Measurements from ENCODE around the gene KRTAP10-12.

KRTAP10-12 gene

DNA sequence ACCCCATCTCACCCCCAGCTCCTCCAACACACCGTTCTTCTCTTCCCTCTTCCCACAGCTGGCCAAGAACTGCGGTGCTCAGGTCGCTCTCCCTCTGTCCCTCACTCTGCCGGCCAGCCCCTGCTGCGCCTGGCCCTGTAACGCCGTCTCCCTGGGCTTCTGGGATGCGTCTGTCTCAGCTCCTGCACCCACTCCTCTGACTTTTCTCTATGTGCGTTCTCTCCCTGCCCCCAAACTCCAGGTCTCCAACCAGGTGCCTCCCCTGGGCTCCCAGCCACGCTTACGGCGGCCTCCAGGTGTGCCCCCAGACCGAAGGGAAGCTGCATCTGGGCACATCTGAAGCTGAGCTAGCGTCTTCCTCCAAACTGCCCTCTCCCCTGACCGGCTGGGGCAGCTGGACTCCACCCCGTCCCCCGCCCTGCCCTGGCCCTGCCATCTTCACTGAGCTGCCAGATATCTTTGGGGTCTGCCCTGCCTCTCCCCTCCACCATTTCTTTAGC lies 2.6 kb downstream of the KRTAP10-12 start:
- DNase-seq = no peak

DNA sequence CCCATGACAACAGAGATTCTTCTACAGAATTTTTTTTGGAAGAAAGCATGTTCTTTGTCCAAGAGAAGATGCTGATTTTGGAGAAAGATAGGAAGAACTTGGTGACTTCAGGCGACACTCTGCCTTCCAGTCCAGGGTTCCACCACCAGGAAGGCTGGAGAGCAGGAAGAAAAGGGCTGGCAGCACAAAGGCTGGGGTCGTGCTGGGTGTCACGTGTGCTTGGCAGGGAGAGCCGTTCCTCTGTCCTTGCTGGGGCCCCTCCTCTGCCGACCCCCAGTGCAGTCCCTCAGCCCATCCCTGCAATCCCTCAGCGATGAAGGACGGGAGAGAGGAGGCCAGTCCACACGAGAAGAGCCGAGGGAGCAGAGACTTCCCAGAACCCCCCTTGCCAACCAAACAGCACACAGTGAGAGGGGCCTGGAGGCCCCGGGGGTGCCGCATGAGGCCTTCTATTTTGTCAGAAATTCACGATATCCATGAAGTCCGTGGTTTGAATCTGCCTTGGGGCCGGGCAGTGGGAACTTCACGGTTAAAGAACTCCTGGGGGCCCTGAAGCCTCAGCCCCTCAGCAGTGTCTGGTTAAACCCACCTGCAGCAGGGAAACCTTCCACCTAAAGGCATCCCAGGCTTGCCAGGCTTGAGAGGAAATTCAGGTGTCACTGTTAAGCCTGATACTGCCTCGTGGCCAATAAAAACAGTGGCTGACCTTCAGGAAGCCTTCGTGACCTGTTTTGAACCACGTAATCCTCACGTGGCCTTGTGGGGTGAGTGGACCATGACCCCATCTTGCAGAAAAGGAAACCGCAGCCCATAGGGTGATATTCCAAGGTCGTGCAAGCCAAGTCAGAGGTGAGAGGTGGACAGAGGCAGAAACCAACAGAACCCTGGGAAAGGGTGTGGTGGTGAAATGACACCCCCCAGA lies 3.4 kb downstream of the KRTAP10-12 start:
- no peak for DNase-seq

DNA sequence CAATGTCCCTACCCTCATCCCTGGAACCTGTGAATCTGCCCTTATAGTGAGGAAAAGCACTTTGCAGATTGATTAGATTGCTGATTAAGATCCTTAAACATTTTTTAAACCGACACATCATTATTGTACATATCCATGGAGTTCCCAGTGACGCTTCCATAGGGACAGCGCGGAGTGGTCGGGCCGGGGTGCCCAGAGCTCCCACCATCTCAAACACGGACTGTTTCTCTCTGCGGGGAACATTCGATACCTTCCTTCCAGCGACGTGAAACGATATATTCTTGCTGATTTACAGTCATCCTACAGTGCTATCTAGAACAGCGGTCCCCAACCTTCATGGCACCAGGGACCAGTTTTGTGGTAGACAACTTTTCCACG lies 4.0 kb downstream of the KRTAP10-12 start:
- no peak for DNase-seq

DNA sequence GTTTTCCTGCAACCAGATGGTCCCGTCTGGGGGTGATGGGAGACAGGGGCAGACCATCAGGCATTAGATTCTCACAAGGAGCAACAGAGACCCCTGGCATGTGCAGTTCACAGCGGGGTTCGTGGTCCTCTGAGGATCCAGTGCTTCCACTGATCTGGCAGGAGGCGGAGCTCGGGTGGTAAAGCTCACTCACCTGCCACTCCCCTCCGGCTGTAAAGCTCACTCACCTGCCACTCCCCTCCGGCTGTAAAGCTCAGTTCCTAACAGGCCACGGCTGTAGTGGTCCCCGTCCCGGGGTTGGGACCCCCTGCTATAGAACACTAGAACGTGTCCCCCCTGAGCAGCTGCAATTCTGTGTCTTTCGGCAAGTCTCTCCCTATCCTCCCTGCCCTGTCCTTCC lies 4.6 kb downstream of the KRTAP10-12 start:
- no peak for DNase-seq

DNA sequence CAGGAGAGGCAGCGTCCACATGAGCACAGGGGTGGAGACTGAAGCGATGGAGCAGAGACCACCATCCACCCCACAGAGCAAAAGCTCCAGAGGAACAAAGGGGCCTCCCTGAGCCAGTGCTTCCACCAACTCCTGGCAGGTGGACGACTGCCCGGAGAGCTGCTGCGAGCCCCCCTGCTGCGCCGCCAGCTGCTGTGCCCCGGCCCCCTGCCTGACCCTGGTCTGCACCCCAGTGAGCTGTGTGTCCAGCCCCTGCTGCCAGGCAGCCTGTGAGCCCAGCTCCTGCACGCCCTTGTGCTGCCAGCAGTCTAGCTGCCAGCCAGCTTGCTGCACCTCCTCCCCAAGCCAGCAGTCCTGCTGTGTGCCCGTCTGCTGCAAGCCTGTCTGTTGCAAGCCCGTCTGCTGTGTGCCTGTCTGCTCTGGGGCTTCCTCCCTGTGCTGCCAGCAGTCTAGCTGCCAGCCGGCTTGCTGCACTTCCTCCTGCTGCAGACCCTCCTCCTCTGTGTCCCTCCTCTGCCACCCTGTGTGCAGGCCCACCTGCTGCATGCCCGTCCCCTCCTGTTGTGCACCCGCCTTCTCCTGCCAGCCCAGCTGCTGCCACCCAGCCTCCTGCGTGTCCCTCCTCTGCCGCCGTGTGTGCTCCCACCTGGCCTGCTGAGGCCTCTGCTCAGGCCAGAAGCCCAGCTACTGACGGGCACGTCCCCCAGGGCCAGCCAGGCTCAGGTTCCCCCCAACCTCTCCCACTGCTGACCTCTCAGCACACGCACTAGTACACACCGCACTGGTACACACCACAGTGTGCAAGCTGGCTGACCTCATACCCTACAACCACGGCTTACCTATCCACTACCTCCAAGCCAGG lies 5.4 kb downstream of the KRTAP10-12 start:
- no peak for DNase-seq

DNA sequence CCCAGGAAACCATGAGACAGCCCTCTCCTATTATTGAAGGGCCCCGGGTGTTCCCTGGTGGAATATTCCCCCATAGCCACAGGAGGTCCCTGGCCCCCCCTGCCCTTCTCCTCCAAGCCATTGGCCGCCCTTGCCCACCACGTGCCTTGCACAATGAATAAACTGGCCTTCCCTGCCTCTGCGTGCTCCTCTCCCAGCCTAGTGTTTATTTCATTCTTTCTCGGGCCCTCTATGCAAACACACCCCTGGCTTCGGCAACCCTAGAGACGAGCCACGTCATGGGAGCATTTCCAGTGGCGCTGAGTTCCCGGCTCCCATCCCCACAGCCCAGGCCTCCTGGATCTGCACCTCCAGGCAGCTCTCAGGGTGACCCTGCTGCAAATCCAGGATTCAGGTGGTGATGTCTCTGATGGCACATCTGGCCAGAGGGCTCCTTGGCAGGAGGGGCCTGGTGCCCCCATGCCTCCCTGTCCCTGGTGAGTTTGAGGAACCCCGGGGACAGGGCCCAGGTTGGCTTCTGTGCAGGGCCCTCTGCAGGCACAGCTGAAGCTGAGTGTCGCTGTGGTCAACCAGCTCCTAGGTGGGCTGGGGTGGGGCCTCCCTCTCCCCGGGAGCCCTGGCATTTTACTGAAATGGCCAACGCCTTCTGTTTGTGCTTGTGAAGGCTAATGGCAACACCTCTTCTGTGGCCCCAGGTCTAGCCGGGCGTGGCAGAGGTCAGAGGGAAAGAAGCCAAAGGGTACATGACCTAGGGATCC lies 6.2 kb downstream of the KRTAP10-12 start:
- DNase-seq = peak; percentile 64

GRCh38 chr21:44703731-44704635 lies 7.0 kb downstream of the KRTAP10-12 start:
- DNase-seq = no peak

GRCh38 chr21:44704636-44705001 lies 7.6 kb downstream of the KRTAP10-12 start:
- DNase-seq = no peak

GRCh38 chr21:44706026-44706705 lies 9.2 kb downstream of the KRTAP10-12 start:
- DNase-seq = no peak

DNA sequence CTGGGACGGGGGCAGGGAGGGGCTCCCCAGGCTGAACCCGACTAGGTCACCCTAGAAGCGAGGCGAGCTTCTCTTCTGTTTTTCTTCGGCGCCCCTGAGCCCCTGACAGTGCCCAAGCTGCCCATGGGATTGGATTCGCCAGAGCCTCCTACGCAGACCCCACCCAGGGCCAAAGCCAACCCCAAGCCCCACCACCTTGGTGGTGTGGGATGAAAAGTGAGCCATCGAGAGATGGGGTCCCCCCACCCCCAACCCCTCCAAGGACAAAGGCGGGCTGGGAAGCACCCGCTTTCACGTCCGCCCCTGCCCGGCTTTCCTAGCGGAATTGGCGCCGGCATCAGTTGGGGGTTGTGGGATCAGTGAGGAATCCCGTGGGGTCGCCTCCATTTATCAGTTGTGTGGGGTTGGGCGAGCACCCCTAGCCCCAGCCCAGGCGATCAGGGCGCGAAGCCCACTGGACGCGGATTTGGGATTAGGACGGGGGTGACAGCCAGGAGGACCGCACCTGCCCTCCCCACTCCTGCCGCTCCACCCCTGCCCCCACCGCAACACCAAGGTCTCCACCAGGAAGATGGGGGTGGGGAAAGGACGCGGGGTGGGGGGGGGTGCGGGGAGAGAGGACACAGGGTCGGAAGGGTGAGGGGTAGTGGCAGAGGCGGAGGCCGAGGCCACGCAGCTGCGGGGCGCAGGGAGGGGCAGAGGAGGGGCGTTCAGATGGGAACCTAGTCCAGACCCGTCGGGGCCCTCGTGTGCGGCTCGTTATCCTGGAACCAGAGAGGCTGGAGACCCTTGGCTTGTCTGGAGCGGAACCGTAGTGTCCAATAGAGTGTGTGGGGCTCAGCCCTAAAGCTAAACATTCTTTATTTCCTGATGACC lies 10.0 kb downstream of the KRTAP10-12 start:
- DNase-seq = no peak

- no peak for DNase-seq
These were observed 11.4 kb downstream of the KRTAP10-12 start for GRCh38 chr21:44708213-44708865.

DNA sequence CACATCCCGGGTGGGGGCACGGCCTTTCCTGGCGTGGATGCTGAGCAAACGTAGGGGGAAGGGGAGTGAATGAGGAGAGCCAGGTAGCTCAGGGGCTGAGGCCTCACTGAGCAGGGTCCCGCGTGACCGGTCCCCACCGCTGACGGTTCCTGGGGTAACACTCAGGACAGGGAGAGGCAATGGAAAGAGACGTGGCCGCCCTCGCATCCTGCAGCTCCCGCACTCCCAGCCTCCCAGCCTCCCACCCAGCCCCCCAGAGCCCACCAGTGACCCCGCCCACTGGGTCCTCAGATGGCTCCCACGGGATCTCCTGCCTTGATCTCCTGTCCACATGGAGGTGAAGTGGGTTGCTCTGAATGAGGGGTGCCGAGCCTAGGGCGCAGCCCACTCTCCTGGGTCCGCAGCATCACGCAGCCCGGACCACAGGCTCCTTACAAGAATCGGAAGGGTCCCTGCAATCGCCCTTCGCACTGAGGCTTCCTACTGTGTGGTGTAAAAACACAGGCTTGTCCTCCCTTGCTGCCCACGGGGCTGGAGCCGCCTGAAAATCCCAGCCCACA lies 12.0 kb downstream of the KRTAP10-12 start:
- DNase-seq = no peak

- peak; percentile 31 for DNase-seq
These were observed 12.7 kb downstream of the KRTAP10-12 start for GRCh38 chr21:44709426-44710293.

GRCh38 chr21:44710294-44710665 lies 13.3 kb downstream of the KRTAP10-12 start:
- no peak for DNase-seq

DNA sequence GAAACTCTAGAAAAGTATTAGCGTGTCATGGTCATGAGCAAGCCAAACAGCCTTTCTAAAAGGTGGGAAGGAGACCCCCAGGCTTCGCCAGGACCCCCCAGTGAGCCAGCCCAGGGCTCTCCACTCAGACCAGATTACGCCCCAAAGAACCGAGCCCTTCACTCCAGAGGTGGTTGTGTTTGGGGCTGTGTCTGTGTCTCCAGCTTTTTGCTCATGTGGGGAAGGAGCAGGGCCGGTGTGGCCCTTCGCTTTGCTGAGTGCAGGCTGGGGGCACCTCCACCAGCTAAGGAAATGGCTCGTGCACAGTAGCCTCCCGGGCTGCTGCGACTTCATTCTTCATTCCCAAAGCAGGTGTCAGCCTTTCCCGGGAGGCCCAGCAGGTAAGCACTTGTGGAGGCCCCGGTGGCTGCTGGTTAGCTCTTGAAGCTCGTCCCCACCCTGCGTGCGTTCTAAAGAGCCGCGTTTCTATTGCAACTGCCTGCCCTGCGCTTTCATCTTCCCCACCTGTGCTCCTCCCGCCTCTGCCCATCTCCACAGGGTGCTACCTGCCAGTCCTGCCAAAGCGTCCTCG lies 13.9 kb downstream of the KRTAP10-12 start:
- DNase-seq = peak; percentile 95

- peak; percentile 92 for DNase-seq
These were observed 14.6 kb downstream of the KRTAP10-12 start, which contains the start of gene TSPEAR for GRCh38 chr21:44711327-44712202. Gene TSPEAR, minus strand, starts transcription at chr21:44711572. Its CDS starts 58 bp downstream, at chr21:44711514.

Measured in NCI-H510A treated with DMSO at 0.1 percent for 48 hours (cell line).